Ovary (tissue), 9 donors: ENCODE data around the gene EFL1. TPM values are rescaled to one million over a fixed set of nuclear protein-coding genes. Genes with fewer than 3 reads are reported as not detected.
A peak's percentile ranks its signal among the peaks of the same experiment; 100 is the strongest.

Experiments
- DNase-seq, 5 donors: peaks; one replicate each; pipeline ENCODE4 v3.0.0-alpha.2; 2019 to 2020
- H3K27ac ChIP-seq, 2 donors: fragments of 200-600 bp; one replicate each; pipeline versions ENCODE4 v1.5.1 to v1.8.0; 2019 to 2022
- H3K27me3 ChIP-seq: fragments of 200-600 bp; one replicate; pipeline ENCODE4 v1.8.0; 2022
- H3K36me3 ChIP-seq: fragments of 200-600 bp; sonication (generic); one replicate; pipeline ENCODE4 v1.5.1; 2019
- H3K4me1 ChIP-seq: one replicate; pipeline ENCODE4 v1.8.1; 2013; ENCODE audit warnings: mild to moderate bottlenecking, moderate library complexity; ENCODE audit not compliant: insufficient read depth
- H3K4me3 ChIP-seq: fragments of 200-600 bp; sonication (generic); one replicate; pipeline ENCODE4 v1.5.1; 2017
- H3K9me3 ChIP-seq, 2 donors: fragments of 200-600 bp in 1 of 2; sonication (generic) in 1 of 2; one replicate each; pipeline versions ENCODE4 v1.5.1 to v1.8.1; 2013 to 2019; ENCODE audit warnings: mild to moderate bottlenecking in 1 of 2, moderate library complexity in 1 of 2
- EP300 ChIP-seq: sonication (generic); formaldehyde crosslinking; IDR thresholded peaks from one replicate; pipeline ENCODE4 v1.6.1; 2017; ENCODE audit warnings: antibody characterized with exemption
- POLR2A ChIP-seq: fragments of 450-650 bp; IDR thresholded peaks from one replicate; pipeline ENCODE4 v1.6.1; 2017; ENCODE audit warnings: antibody characterized with exemption, mild to moderate bottlenecking, moderate library complexity
- WGBS, 3 donors: extraction: QIAGEN DNeasy Blood & Tissue Kit in 1 of 3; methylation state at CpG; one replicate each; pipeline versions ENCODE4 v1.1.5 to v1.1.7; 2013 to 2017; 5-methylcytosine and 5-hydroxymethylcytosine counted together
- intact Hi-C, 4 donors: fragments of 100-400 bp; cut with DNase I; formaldehyde crosslinking; loops; one replicate each; pipeline versions ENCODE4 v1.11.0 to v1.15.1; 2022 to 2023
- polyA plus RNA-seq, 2 donors: library from polyadenylated mRNA; stranded (reverse); fragments of 200-250 nt in 1 of 2; fragments of 350-450 nt in 1 of 2; fragmentation: Illumina TruSeq in 1 of 2; extraction: RNeasy Lipid Tissue Mini Kit (QIAGEN cat#74804) in 1 of 2; gene quantifications; one replicate each; pipeline ENCODE4 v1.2.3, GENCODE V29; 2013 to 2014
- total RNA-seq, 7 donors: library from RNA; depleted of rRNA in 2 of 7; stranded (reverse); fragments of >200 nt in 2 of 7; fragmentation: NEBNext Ultra II Directional in 3 of 7; extraction: Animal tissue kit (Norgen Biotek cat#: 25700) in 3 of 7; gene quantifications; one replicate each; pipeline versions ENCODE4 v1.1.0 to v1.2.4, GENCODE V29; 2016 to 2023
- TF ChIP-seq, protein P1 (sequence below), 3 donors: fragments of 450-650 bp in 2 of 3; fragments of 200-600 bp in 1 of 3; IDR thresholded peaks; one replicate each; pipeline versions ENCODE4 v1.5.1 to v1.8.0; 2016 to 2022; ENCODE audit warnings: antibody characterized with exemption in 3 of 3, mild to moderate bottlenecking in 1 of 3
- donor health status: DM: no; HTN: no; CAD: no; lungs with moderate emphysema.
- donor health status: DM: no; HTN: no; CAD: no.
- donor health status: Bipolar disorder and iron deficiency.
- donor health status: DM: yes; HTN: yes; CAD: no.
- donor health status: DM: no; HTN: no; CAD: no.
- donor health status: DM: yes; HTN: yes; CAD: no.

EFL1 gene
- total and polyA plus RNA-seq, 9 donors = 4.1 to 15.2 (median 8.9) TPM

GRCh38 chr15:82110144-82110543, 152.4 kb downstream of the EFL1 start:
- Histone ChIP-seq H3K4me1 (no peaks in the 10 kb centered on the region), H3K4me3 (no peak overlapping the region), H3K36me3 (no peaks in the 10 kb centered on the region), H3K9me3 (no peaks in the 10 kb centered on the region), H3K27ac (no peak overlapping the region), H3K27me3 (no peaks in the 10 kb centered on the region)
- intact Hi-C loops = no loop called here
- no peak for DNase-seq
- WGBS, 3 donors = 91 to 93% (median 92%) methylated on average over 5 of the region's 5 CpGs
- TF ChIP-seq, protein P1, sequence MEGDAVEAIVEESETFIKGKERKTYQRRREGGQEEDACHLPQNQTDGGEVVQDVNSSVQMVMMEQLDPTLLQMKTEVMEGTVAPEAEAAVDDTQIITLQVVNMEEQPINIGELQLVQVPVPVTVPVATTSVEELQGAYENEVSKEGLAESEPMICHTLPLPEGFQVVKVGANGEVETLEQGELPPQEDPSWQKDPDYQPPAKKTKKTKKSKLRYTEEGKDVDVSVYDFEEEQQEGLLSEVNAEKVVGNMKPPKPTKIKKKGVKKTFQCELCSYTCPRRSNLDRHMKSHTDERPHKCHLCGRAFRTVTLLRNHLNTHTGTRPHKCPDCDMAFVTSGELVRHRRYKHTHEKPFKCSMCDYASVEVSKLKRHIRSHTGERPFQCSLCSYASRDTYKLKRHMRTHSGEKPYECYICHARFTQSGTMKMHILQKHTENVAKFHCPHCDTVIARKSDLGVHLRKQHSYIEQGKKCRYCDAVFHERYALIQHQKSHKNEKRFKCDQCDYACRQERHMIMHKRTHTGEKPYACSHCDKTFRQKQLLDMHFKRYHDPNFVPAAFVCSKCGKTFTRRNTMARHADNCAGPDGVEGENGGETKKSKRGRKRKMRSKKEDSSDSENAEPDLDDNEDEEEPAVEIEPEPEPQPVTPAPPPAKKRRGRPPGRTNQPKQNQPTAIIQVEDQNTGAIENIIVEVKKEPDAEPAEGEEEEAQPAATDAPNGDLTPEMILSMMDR (IDR thresholded peaks at IDR 0.05) = no peak
- TF ChIP-seq EP300 = no peak
- no peak for TF ChIP-seq POLR2A

DNA sequence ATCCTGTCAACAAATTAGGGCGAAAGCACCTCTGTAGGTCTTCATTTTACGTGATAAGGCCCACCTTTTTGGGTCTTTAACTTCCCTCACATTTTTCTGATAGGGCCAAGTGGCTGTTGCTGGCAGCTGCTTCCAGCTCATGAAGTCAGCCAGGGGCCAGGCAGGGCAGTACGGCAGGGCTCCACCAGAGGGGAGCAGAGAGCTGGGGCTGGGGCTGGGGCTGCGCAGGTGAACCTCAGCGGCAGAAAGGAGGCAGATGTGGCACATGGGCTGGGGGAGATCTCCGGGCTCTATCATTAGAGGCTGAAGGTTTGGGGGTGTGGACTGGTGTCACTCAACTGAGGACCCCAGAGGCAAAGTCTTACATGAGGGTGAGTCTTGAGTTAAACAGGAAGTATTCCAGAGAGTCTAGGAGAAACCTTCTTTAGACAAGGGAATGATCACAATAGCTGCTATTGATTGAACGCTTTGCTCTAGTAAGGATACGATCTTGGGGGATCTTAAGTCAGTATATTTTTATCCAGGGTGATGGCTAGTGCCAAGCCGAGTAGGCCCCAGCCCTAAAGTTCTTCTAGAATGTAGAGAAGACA, 153.9 kb downstream of the EFL1 start:
- Histone ChIP-seq H3K27me3 (no peaks in the 10 kb centered on the region), H3K36me3 (no peaks in the 10 kb centered on the region), H3K4me3 (no peak overlapping the region), H3K9me3 (no peaks in the 10 kb centered on the region), H3K27ac (no peak overlapping the region), H3K4me1 (no peaks in the 10 kb centered on the region)
- TF ChIP-seq, protein P1 (IDR thresholded peaks at IDR 0.05) = no peak
- TF ChIP-seq POLR2A (no peak), EP300 (no peak)
- intact Hi-C loops = no loop called here
- DNase-seq = peak in 3 of 5 donors; percentile 28 to 44 (median 30)
- 78 to 79% (median 78%) methylated on average over 9 of the region's 9 CpGs for WGBS, 3 donors

DNA sequence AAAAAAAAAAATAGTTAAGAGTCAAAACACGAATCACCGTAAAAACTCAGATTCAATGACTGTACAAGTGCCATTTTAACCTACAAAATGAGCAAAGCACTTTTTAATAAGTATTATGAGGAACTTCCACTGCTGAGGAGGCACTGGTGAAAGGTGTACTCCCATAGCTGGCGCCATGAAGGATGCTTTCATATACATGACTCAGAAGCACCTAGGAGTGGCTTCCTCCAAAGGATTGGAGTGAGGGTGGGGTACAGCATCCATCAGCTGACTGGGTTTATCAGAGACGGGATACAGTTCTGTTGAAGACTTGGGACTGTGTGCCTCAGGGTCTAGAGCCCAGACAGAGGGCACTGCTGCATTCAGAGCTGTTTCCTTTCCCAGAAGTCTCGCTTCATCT, 155.9 kb downstream of the EFL1 start:
- Histone ChIP-seq H3K9me3 (no peaks in the 10 kb centered on the region), H3K27ac (no peak overlapping the region), H3K4me3 (no peak overlapping the region), H3K4me1 (no peaks in the 10 kb centered on the region), H3K27me3 (no peaks in the 10 kb centered on the region), H3K36me3 (no peaks in the 10 kb centered on the region)
- TF ChIP-seq POLR2A = no peak
- TF ChIP-seq, protein P1 (IDR thresholded peaks at IDR 0.05) = no peak
- TF ChIP-seq EP300 = no peak
- no peak for DNase-seq
- intact Hi-C loops = no loop called here
- WGBS, 3 donors = 89 to 91% (median 89%) methylated on average over 5 of the region's 5 CpGs

DNA sequence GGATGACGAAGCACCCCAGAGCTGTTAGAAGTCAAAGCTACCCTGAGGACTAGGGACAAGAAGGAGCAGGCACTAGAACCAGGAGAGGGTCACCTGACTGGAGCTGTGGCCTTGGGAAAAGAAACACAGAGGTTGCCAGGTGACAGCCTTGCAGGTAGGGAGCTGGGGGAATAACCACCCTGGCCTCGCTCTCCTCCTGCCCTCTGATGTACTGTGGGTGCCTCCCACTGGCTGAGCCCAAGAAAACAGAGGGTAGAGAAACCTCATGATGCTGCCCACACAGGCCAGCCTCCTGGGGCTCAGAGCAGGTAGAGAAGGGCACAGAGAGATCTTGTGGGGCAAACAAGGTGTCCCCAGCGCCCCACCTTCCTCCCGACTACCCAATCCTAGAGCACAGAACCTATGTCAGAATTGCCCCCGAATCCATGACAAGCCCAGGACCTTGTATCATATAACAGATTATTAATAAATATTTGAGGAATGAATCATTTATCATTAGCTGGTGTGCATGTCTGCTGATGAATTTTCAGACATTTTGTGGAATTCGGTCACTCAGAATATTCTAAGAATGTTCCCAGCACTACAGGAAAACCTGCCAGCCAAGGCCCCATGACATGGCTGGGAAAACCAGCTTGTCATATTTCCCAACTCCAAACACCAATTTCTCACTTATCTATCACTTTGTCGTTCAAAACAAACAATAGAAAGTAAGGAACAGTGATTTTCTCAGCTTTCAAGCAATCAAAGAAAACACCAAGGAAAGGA, 156.9 kb downstream of the EFL1 start:
- WGBS, 3 donors = 64 to 68% (median 66%) methylated on average over 7 of the region's 7 CpGs
- no peak overlapping the region for H3K4me3 ChIP-seq
- intact Hi-C loops = no loop called here
- H3K4me1 ChIP-seq = no peaks in the 10 kb centered on the region
- H3K27me3 ChIP-seq = no peaks in the 10 kb centered on the region
- no peaks in the 10 kb centered on the region for H3K9me3 ChIP-seq
- H3K36me3 ChIP-seq = no peaks in the 10 kb centered on the region
- no peak for TF ChIP-seq POLR2A
- TF ChIP-seq, protein P1 (IDR thresholded peaks at IDR 0.05) = no peak
- no peak for DNase-seq
- no peak overlapping the region for H3K27ac ChIP-seq
